Transverse colon (tissue), 4 donors: ENCODE results near the gene RAPGEF6.

ENCODE experiments used
- CTCF ChIP-seq, 5 experiments: fragments of 200-600 bp in 3 of 5; fragments of 450-650 bp in 2 of 5; sonication (generic) in 3 of 5; IDR thresholded peaks; 1 replicate in 2 of 5; 2 replicates in 3 of 5; pipeline ENCODE4 v1.5.1; 2016 to 2017; ENCODE audit warnings: antibody characterized with exemption in 5 of 5, inconsistent platforms in 3 of 5, mild to moderate bottlenecking in 2 of 5, moderate library complexity in 1 of 5
- POLR2A ChIP-seq: fragments of 450-650 bp; IDR thresholded peaks from one replicate; pipeline ENCODE4 v1.6.1; 2016; ENCODE audit warnings: antibody characterized with exemption, mild to moderate bottlenecking, moderate library complexity
- POLR2AphosphoS5 ChIP-seq, 3 donors: sonication (generic); formaldehyde crosslinking; IDR thresholded peaks; one replicate each; pipeline ENCODE4 v1.6.1; 2016; ENCODE audit warnings: antibody characterized with exemption in 3 of 3

GRCh38 chr5:131406076-131406475 is 229.0 kb downstream of the RAPGEF6 start:
- TF ChIP-seq CTCF (IDR thresholded peaks at IDR 0.05) (no peak), POLR2A (no peak), POLR2AphosphoS5 (IDR thresholded peaks at IDR 0.05) (no peak)
